ENCODE measurements around the gene VIPR2.
"Not testable (repeated sequence)": the region's sequence is repeated elsewhere in the genome, so short reads cannot be mapped to it uniquely, and the experiment has no call there.

The VIPR2 gene

DNA sequence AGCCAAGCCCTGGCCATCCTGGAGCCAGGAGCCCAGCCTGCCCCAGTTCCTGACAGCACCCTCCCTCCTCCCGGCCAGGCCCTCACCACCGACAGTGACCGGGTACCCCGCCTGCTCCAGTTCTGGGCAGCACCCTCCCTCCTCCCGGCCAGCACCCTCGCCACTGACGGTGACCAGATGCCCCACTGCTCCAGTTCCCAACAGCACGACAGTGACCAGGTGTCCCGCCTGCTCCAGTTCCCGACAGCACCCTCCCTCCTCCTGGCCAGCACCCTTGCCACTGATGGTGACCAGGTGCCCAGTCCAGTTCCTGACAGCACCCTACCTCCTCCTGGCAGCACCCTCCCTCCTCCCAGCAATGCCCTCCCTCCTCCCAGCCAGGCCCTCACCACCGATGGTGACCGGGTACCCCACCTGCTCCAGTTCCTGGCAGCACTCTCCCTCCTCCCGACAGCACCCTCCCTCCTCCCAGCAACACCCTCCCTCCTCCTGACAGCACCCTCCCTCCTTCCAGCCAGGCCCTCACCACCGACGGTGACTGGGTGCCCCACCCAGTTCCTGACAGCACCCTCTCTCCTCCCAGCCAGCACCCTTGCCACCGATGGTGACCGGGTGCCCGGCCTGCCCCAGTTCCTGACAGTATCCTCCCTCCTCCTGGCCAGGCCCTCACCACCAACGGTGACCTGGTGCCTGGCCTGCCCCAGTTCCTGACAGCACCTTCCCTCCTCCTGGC is 40.3 kb downstream of the VIPR2 start:
- DNase-seq (ENCODE audit: low read depth): no peak

DNA sequence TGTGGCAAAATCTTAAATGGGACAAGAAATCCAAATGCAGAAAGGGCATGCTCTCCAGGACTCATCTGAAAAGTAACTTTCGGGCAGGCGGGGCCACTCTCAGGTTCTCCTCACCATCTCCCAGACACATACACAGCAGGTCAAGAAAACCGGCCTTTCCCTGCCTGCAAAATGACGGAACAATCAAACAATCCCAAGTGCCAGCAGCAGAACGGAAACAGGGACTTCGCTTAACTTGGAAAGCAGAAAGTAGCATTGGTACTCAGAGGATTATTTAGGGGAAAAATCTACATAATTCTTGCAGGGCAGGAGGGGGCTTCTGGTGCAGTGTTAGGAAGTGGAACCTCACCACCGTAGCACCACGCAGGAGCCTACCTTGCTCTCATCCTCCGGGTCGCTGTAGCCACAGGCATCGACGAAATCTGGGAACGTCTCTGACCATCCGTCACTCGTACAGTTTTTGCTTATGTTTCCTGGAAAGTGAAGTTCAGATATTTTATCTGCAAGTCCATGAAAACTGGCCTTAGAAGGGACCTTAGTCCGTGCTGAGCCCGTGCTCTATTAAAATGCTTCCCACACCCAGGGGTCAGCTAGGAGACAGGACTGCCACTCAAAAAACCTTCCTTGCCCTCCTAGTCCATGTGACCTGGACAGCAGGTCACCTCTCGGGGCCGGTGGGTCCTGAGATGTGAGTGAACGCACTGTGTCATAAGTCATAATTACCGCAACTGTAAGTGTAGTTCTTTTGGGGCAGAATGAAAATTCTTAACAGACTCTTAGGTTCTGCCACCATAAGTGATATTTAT is 41.1 kb downstream of the VIPR2 start:
- DNase-seq (ENCODE audit: low read depth): no peak

- DNase-seq (ENCODE audit: low read depth): no peak
Observed at GRCh38 chr7:159102681-159103381, 41.8 kb downstream of the VIPR2 start.

- DNase-seq (ENCODE audit: low read depth): not testable (repeated sequence)
Observed at GRCh38 chr7:159101661-159102091, 43.0 kb downstream of the VIPR2 start.

- DNase-seq (ENCODE audit: low read depth): not testable (repeated sequence)
Observed at GRCh38 chr7:159101083-159101395, 43.6 kb downstream of the VIPR2 start.

DNA sequence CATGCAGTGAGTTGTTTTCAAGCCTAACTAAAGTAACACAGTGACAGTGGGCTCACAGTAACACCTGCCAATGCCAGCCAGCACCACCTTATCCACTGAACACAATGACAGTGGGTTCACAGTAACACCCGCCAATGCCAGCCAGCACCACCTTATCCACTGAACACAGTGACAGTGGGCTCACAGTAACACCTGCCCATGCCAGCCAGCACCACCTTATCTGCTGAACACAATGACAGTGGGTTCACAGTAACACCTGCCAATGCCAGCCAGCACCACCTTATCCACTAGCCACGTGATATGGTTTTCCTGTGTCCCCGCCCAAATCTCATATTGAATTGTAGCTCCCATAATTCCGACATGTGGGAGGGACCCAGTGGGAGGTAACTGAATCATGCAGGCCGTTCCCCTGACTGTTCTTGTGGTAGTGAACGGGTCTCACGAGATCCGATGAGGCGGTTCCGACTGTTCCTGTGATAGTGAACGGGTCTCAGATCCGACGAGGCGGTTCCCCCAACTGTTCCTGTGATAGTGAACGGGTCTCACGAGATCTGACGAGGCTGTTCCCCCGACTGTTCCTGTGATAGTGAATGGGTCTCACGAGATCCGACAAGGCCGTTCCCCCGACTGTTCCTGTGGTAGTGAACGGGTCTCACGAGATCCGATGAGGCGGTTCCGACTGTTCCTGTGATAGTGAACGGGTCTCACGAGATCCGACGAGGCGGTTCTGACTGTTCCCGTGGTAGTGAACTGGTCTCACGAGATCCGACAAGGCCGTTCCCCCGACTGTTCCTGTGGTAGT is 44.2 kb downstream of the VIPR2 start:
- DNase-seq (ENCODE audit: low read depth): not testable (repeated sequence)

- DNase-seq (ENCODE audit: low read depth): no peak
Observed at GRCh38 chr7:159099711-159100231, 44.9 kb downstream of the VIPR2 start.

- DNase-seq (ENCODE audit: low read depth): no peak
Observed at GRCh38 chr7:159098811-159099655, 45.6 kb downstream of the VIPR2 start.

- no peak for DNase-seq (ENCODE audit: low read depth)
Observed at GRCh38 chr7:159098424-159098786, 46.3 kb downstream of the VIPR2 start.

GRCh38 chr7:159097661-159098423 is 46.8 kb downstream of the VIPR2 start:
- DNase-seq (ENCODE audit: low read depth): no peak

GRCh38 chr7:159096736-159097581 is 47.7 kb downstream of the VIPR2 start:
- no peak for DNase-seq (ENCODE audit: low read depth)

- DNase-seq (ENCODE audit: low read depth): no peak
Observed at GRCh38 chr7:159095979-159096411, 48.7 kb downstream of the VIPR2 start.

GRCh38 chr7:159094919-159095915 is 49.5 kb downstream of the VIPR2 start:
- no peak for DNase-seq (ENCODE audit: low read depth)

- DNase-seq (ENCODE audit: low read depth): no peak
Observed at GRCh38 chr7:159094023-159094740, 50.5 kb downstream of the VIPR2 start.

DNA sequence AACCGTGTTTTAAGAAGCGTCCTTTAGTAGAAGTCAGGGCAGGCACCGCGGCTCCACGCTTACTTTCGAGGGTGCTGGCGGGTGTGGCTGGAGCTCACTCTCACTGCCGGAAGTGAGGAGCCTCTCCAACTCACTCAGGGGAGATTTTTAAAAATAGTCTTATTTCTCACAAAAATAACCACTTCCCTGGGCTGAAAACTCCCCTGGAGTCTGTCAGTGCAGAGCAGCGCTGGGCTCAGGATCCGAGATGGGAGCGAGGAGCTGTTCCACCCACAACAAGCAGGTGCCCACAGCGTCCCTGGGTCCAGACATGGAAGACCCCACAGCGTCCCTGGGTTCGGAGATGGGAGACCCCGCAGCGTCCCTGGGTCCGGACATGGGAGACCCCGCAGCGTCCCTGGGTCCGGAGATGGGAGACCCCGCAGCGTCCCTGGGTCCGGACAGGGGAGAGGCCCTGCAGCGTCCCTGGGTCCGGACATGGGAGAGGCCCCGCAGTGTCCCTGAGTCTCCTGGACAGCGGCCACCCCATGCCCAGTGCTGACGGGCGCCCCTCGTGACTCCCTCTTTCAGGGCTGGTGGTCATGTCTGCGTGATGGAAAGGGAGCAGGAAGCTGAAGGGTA is 51.2 kb downstream of the VIPR2 start:
- DNase-seq (ENCODE audit: low read depth): no peak

GRCh38 chr7:159092701-159093121 is 52.0 kb downstream of the VIPR2 start:
- DNase-seq (ENCODE audit: low read depth): no peak

Data from ELR (cell line).